Measurements from ENCODE around the gene KRT73. TPM values are rescaled to one million over a fixed set of nuclear protein-coding genes. Genes with fewer than 3 reads are reported as not detected.

The KRT73 gene
- total RNA-seq, 1 donor from 2014 or later: not detected

GRCh38 chr12:52570511-52570910, 47.8 kb downstream of the KRT73 start:
- CTCF ChIA-PET: no interaction called here
- H3K27ac Mint-ChIP-seq: no peak overlapping the region
- H3K4me1 Mint-ChIP-seq: no peaks in the 10 kb centered on the region

GRCh38 chr12:52568111-52568510, 50.2 kb downstream of the KRT73 start:
- Mint-ChIP-seq H3K36me3 (ENCODE audit: low read depth) (no peaks in the 10 kb centered on the region), H3K9me3 (no peaks in the 10 kb centered on the region), H3K27me3 (peaks cover 19% of the 10 kb centered on the region), H3K4me1 (no peaks in the 10 kb centered on the region), H3K27ac (no peak overlapping the region), H3K4me3 (no peak overlapping the region)
- TF ChIP-seq CTCF (IDR thresholded peaks at IDR 0.05): no peak
- DNase-seq (no peak), ATAC-seq (ENCODE audit: low read depth) (no peak)
- ChIA-PET CTCF (no interaction called here), POLR2A (no interaction called here)
- intact Hi-C loops (cut with micrococcal nuclease): no loop called here

More at GRCh38 chr12:52570511-52570910, 47.8 kb downstream of the KRT73 start:
- ATAC-seq (ENCODE audit: low read depth) (no peak), DNase-seq (no peak)
- Mint-ChIP-seq H3K9me3 (no peaks in the 10 kb centered on the region), H3K4me3 (no peak overlapping the region), H3K27me3 (peaks cover 17% of the 10 kb centered on the region), H3K36me3 (ENCODE audit: low read depth) (no peaks in the 10 kb centered on the region)
- no peak for TF ChIP-seq CTCF (IDR thresholded peaks at IDR 0.05)
- intact Hi-C loops (cut with micrococcal nuclease): no loop called here
- POLR2A ChIA-PET: no interaction called here

GRCh38 chr12:52566847-52567291, 51.5 kb downstream of the KRT73 start:
- Mint-ChIP-seq H3K36me3 (ENCODE audit: low read depth) (no peaks in the 10 kb centered on the region), H3K4me3 (no peak overlapping the region), H3K27ac (no peak overlapping the region), H3K4me1 (no peaks in the 10 kb centered on the region), H3K9me3 (no peaks in the 10 kb centered on the region), H3K27me3 (peaks cover 12% of the 10 kb centered on the region)
- ChIA-PET POLR2A (no interaction called here), CTCF (no interaction called here)
- no peak for DNase-seq
- ATAC-seq (ENCODE audit: low read depth): no peak
- intact Hi-C loops (cut with micrococcal nuclease): no loop called here
- TF ChIP-seq CTCF (IDR thresholded peaks at IDR 0.05): no peak

- Mint-ChIP-seq H3K36me3 (ENCODE audit: low read depth) (no peaks in the 10 kb centered on the region), H3K27ac (no peak overlapping the region), H3K9me3 (no peaks in the 10 kb centered on the region), H3K27me3 (peaks cover 11% of the 10 kb centered on the region), H3K4me3 (no peak overlapping the region), H3K4me1 (no peaks in the 10 kb centered on the region)
- intact Hi-C loops (cut with micrococcal nuclease): no loop called here
- POLR2A ChIA-PET: no interaction called here
- TF ChIP-seq CTCF (IDR thresholded peaks at IDR 0.05): no peak
- no peak for DNase-seq
- ATAC-seq (ENCODE audit: low read depth): no peak
- CTCF ChIA-PET: no interaction called here
Observed at GRCh38 chr12:52564582-52564981, 53.8 kb downstream of the KRT73 start.

- no peaks in the 10 kb centered on the region for H3K4me1 Mint-ChIP-seq
- CTCF ChIA-PET: no interaction called here
- no peak overlapping the region for H3K27ac Mint-ChIP-seq
Observed at GRCh38 chr12:52561880-52562449, 56.4 kb downstream of the KRT73 start.

More at GRCh38 chr12:52561880-52562449, 56.4 kb downstream of the KRT73 start:
- Mint-ChIP-seq H3K9me3 (no peaks in the 10 kb centered on the region), H3K27me3 (peaks cover 8% of the 10 kb centered on the region), H3K4me3 (no peak overlapping the region), H3K36me3 (ENCODE audit: low read depth) (no peaks in the 10 kb centered on the region)
- DNase-seq (no peak), ATAC-seq (ENCODE audit: low read depth) (no peak)
- POLR2A ChIA-PET: no interaction called here
- TF ChIP-seq CTCF (IDR thresholded peaks at IDR 0.05): no peak
- intact Hi-C loops (cut with micrococcal nuclease): no loop called here

All from activated B cell treated with CpG ODN at 0.5 μM for 24 hours (primary cell).